H54 (cell line): ENCODE results near the gene VPS50.
"Not testable (repeated sequence)": the region's sequence is repeated elsewhere in the genome, so short reads cannot be mapped to it uniquely, and the experiment has no call there.

Experiments used
- DNase-seq: peaks from one replicate; pipeline ENCODE4 v3.0.0; 2011; ENCODE audit warnings: low spot score, mixed read lengths; ENCODE audit not compliant: insufficient read length
- FAIRE-seq: peaks from 3 replicates; lab custom pipeline; 2011; peaks lifted over from hg19 to GRCh38; lab: Jason Lieb, UNC
- POLR2A ChIP-seq: IDR thresholded peaks from 2 replicates; pipeline ENCODE4 v1.6.1; 2011; ENCODE audit warnings: low read depth, mild to moderate bottlenecking, low read length

Gene VPS50

DNA sequence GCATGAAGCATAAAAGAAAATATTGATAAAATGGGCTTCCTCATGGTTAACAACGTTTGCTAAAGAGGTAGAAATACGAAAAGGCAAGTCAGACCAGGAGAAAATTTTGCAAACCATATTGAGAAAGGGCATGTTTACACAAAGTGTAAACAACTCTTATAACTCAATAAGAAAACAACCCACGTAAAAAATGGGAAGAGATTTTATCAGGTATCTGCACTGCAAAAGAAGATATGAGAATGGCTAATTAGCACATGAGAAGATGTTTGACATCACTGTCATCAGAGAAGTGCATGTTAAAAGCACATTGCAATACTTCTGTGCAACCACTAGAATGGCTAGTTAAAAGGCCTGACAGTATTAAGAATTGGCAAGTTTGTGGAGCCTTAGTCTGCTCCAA is 99.5 kb downstream of the VPS50 start:
- TF ChIP-seq POLR2A: no peak
- peak; percentile 53 for FAIRE-seq
- DNase-seq: no peak

DNA sequence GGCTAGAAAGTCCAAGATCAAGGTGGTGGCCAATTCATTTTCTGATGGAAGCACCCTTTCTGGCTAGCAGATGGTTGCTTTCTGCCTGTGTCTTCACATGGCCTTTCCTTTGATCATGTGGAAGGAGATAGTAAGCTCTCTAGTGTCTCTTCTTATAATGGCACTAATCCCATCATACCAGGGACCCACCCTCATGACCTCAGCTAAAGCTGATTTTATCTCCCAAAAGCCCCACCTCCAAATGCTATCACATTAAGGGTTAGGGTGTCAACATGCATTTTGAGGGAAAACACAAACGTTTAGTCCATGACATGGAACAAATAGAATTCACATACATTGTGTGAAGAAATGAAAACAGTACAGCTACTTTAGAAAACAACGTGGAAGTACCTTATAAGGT is 100.0 kb downstream of the VPS50 start:
- DNase-seq: no peak
- no peak for FAIRE-seq

DNA sequence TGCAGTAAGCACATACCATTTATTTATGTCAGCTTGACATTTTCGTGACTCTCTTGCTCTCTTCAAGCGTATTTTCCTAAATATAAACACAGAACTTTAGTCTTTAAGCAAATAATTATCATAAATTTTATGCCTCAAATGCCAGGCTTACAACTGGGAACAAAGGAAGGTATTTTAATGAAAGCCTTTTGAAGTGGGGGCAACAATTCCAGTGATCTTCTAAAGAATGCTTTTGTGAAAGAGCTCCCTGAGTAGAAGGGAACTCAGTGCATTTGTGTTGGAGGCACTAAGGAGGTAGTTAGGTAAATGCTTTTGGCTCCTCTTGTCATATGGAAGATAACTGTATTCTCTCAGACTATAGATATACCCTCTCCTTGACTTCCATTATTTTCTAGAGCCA is 104.9 kb downstream of the VPS50 start:
- FAIRE-seq (no peak), DNase-seq (no peak)
- TF ChIP-seq POLR2A: no peak

More for the DNA sequence above, 100.0 kb downstream of the VPS50 start:
- TF ChIP-seq POLR2A: no peak

DNA sequence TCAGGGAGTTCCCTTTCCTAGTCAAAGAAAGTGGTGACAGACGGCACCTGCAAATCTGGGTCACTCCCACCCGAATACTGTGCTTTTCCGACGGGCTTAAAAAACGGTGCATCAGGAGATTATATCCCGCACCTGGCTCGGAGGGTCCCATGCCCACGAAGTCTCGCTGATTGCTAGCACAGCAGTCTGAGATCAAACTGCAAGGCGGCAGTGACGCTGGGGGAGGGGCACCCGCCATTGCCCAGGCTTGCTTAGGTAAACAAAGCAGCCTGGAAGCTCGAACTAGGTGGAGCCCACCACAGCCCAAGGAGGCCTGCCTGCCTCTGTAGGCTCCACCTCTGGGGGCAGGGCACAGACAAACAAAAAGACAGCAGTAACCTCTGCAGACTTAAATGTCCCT is 110.0 kb downstream of the VPS50 start:
- not testable (repeated sequence) for FAIRE-seq

DNA sequence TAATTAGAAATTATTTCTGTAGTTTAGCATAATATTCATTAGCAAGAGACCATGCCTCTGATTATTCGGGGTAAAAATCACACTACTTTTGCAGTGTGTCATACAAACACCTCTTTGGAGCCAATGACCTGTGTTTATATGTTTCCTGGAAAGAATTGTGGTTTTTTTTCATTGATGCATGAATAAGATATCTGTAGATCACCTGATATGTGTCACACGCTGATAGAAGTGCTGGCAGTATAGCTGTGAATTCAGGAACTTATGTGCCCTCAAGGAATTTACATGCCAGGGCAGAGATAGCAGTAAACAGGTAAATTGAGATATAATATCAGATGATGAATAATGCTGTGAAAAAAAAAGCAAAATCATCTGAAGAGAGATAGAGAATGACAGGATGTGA is 118.2 kb downstream of the VPS50 start:
- FAIRE-seq: no peak
- no peak for DNase-seq
- TF ChIP-seq POLR2A: no peak

More for the DNA sequence above, 110.0 kb downstream of the VPS50 start:
- DNase-seq: not testable (repeated sequence)

DNA sequence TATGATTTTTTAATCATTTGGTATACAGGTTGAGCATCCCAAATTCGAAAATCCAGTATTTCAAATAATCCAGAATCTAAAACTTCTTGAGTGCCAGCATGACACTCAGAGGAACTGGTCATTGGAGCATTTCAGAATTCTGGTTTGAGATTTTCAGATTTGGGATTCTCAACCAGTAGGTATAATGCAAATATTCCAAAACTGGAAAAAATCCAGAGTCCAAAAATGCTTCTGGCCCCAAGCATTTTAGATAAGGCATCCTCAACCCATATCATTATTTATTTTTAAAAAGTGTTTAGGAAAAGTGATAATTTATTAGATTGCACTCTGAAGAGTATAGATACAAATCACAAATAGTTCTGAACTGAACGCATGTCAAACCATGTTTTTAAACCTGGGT is 120.7 kb downstream of the VPS50 start:
- no peak for FAIRE-seq

DNA sequence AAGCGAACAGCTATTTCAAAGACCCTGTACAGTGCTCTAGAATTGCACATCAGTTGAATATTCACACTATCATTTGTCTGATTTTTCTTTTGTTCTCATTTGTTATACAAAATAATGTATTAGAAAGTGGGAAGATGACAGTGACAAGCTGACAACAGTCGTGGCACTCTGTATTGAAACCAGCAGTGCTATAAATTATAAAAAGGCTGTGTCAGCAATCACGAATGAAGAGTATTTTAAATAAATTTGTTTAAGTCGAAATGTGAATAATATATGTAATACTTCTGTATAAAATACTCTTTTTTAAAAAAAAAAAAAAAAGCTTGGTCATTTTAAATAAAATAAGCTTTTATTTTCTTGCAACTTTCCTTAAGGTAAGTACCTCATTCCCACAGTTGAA is 122.6 kb downstream of the VPS50 start:
- FAIRE-seq: no peak
- no peak for TF ChIP-seq POLR2A
- DNase-seq: no peak

More for the DNA sequence above, 120.7 kb downstream of the VPS50 start:
- no peak for TF ChIP-seq POLR2A
- DNase-seq: no peak

DNA sequence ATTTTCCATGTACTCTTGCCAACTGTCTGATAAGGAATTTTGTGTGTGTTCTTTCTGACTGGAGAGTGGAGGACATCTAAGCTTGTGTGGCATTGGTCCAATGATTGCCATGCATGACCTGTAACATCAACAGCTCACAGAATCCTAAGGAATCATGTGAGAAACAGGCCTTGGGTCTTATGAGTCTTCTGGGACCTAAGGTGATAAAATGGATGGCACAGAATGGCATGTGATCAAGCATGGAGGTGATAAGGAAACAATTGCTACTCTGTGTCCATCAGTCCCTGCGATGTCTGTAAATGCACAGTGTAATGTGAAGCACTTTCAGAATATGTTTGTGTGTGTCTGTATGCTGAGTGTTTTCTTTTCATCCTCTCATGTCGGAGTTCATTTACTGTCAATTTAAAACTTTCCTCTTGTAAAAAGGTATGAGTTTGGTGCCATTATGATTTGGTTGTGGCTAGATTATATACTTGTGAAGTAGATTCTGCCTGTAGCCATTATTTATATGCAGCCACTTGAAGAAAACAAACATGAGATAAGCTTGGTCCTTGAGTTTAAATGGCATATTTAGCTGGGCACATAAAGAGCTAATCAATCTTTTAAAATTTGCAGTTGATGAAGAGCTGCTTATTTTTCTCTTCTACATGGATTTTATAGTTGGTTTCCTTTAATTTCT is 127.5 kb downstream of the VPS50 start:
- TF ChIP-seq POLR2A: no peak
- DNase-seq: no peak

DNA sequence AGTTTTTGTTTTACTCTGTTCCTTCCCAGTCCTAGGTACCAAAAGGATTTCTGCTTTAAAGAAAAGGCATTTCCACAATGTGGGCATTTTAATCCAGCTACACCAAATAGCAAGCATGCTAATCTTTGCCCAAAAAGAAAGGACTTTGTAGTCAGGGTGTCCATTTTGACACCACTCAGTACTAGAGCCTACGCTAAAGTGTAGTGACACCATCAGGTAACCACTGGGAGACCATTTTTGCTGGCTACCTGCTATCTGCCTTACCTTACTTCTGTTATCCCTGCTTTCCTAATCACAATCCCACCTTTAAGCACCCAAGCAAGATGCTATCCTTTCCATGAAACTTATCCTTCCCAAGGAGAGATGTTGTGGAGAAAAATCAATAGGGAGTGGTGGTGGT is 129.7 kb downstream of the VPS50 start:
- DNase-seq (no peak), FAIRE-seq (no peak)
- TF ChIP-seq POLR2A: no peak

More for the DNA sequence above, 127.5 kb downstream of the VPS50 start:
- FAIRE-seq: no peak

DNA sequence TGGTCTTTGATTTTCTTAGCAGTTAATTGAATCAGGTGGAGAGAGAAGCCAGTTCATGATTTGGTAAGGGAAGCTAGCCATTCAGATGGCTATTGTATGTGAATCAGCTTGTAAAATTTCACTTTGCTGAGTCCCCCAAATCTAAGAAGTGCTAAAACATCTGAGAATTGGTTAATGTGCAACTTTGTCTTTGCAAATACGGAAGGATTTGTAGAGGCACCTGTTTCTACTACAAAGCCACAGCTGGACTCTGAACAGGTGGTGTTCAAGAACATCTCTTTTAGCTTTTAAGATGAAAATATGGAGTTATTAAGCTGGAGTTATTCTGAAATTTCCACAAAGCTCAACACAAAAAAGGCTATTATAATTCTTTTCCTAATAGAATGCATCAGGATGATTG is 132.6 kb downstream of the VPS50 start:
- TF ChIP-seq POLR2A: no peak
- DNase-seq (no peak), FAIRE-seq (no peak)

DNA sequence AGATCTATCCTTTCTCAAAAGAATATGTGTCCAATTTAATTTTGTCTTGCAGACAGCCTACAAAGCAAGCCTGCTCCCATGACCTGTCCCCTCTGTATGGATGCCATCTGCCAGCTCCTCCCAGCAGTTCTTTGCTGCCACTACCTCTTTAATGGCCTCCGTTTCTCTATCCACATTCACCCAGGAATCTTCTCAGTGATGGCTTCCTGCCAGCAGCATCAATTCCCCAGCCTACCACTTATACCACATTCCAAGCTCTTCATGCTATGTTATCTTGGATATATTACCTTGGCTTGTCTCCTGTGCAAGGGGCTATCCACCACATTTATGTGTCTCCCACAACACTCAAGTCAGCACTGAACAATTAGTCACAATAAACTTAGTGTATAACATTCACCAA is 133.2 kb downstream of the VPS50 start:
- no peak for TF ChIP-seq POLR2A
- DNase-seq (no peak), FAIRE-seq (no peak)

DNA sequence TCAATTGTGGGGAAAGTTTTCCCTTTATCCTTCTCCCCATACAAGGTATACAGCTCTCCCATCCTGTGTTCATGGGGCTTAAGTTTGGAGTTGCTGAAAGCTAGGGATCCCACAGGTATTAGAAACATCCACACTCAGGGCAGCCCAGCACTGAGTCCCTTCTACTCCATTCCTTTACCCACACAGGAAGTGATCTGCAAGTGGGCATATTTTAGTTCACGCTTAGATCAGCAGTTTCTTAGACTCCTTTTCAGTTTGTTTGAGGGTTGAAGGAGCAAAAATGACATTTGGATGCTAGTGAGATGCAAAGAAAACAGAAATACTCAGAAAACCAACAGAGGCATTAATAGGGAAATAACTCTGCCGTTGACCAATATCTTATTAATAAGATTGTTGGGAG is 134.7 kb downstream of the VPS50 start:
- no peak for FAIRE-seq
- DNase-seq: no peak
- no peak for TF ChIP-seq POLR2A

DNA sequence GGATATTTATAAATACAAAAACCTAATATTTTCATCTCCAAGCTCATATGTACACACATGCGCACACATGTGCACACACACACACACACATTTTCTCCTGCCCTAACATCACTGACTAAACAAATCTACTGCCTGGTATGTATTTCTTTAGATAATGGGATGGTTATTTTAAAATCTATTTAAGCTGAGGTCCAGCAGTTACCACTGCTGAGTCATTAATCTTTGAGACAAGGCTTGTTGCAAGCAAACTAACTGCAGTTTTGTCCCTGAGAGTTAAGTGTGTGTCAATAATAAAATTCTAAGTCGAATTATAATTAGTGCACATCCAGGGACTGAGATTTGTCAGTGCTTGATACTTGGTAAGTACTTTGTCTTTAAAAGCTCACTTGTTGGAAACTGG is 135.1 kb downstream of the VPS50 start:
- FAIRE-seq: no peak
- TF ChIP-seq POLR2A: no peak
- DNase-seq: no peak

DNA sequence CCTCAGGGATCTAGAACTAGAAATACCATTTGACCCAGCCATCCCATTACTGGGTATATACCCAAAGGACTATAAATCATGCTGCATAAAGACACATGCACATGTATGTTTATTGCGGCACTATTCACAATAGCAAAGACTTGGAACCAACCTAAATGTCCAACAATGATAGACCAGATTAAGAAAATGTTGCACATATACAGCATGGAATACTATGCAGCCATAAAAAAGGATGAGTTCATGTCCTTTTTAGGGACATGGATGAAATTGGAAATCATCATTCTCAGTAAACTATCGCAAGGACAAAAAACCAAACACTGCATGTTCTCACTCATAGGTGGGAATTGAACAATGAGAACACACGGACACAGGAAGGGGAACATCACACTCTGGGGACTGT is 138.8 kb downstream of the VPS50 start:
- not testable (repeated sequence) for FAIRE-seq

DNA sequence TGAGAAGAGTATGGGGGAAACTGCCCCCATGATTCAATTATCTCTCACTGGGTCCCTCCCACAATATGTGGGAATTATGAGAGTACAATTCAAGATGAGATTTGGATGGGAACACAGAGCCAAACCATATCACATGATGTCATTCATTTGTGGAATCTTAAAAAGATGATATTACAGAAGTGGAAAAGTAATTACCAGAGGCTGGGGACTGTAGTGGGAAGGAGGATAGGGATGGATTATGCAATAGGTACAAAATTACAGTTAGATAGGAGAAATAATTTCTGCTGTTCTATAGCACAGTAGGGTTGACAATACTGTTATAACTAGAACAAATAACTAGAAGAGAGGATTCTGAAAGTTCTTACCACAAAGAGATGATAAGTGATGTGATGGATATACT is 141.4 kb downstream of the VPS50 start:
- no peak for TF ChIP-seq POLR2A
- DNase-seq (no peak), FAIRE-seq (no peak)

More for the DNA sequence above, 138.8 kb downstream of the VPS50 start:
- not testable (repeated sequence) for DNase-seq
